GM12874 (cell line): ENCODE results near the gene DHFR.

Source experiments
- TF ChIP-seq, protein P1 (sequence below): IDR thresholded peaks from 2 replicates; pipeline ENCODE4 v1.5.1; 2011; ENCODE audit warnings: low read depth, mild to moderate bottlenecking, control low read depth, low read length, moderate library complexity; ENCODE audit not compliant: insufficient read depth

The DHFR gene

DNA sequence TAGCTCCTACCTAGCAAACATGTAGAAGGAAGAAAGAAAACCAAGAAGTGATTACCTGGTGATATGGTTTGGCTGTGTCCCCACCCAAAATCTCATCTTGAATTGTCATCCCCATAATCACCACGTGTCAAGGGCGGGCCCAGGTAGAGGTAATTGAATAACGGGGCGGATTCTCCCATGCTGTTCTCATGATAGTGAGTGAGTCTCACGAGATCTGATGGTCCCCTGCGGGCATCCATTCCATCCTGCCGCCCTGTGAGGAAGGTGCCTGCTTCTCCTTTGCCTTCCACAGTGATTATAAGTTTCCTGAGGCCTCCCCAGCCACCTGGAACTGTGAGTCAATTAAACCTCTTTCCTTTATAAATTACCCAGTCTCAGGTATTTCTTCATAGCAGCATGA lies 57.3 kb downstream of the DHFR start:
- TF ChIP-seq, protein P1, sequence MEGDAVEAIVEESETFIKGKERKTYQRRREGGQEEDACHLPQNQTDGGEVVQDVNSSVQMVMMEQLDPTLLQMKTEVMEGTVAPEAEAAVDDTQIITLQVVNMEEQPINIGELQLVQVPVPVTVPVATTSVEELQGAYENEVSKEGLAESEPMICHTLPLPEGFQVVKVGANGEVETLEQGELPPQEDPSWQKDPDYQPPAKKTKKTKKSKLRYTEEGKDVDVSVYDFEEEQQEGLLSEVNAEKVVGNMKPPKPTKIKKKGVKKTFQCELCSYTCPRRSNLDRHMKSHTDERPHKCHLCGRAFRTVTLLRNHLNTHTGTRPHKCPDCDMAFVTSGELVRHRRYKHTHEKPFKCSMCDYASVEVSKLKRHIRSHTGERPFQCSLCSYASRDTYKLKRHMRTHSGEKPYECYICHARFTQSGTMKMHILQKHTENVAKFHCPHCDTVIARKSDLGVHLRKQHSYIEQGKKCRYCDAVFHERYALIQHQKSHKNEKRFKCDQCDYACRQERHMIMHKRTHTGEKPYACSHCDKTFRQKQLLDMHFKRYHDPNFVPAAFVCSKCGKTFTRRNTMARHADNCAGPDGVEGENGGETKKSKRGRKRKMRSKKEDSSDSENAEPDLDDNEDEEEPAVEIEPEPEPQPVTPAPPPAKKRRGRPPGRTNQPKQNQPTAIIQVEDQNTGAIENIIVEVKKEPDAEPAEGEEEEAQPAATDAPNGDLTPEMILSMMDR: no peak

DNA sequence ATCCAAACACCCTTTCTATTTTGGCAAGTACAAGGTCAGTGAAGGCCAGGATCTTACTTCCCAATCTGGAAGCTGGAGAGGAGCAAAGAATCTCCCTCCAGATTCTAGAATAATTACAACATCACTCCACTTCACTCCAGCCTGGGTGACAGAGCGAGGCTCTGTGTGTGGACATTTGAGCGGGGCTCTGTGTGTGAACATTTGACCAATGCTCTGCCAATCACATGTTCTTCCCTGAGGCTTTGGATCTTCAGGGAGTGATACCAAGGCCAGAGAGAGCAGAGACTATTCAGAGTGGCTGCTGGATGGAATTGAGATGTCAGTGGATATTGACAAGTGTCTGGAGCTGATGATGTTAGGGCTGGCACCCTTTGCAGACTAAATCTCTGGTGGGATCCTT lies 60.0 kb downstream of the DHFR start:
- TF ChIP-seq, protein P1: no peak

DNA sequence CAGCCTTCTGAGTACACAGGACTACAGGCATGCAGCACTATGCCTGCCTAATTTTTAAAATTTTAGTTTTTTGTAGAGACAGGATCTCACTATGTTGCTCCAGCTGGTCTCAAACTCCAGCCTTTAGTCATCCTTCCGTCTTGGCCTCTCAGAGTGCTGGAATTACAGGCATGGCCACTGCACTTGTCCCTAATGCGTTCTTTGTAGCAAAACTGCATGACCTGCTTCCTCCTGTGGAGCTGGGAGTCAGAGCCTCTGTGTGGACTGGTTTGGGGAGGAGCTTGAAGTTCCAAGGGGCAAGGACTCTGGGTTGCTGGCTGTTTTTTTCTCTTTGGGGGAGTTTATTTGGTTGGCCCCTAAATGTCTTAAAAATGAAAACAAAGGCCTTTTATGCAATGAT lies 62.0 kb downstream of the DHFR start:
- TF ChIP-seq, protein P1: no peak

DNA sequence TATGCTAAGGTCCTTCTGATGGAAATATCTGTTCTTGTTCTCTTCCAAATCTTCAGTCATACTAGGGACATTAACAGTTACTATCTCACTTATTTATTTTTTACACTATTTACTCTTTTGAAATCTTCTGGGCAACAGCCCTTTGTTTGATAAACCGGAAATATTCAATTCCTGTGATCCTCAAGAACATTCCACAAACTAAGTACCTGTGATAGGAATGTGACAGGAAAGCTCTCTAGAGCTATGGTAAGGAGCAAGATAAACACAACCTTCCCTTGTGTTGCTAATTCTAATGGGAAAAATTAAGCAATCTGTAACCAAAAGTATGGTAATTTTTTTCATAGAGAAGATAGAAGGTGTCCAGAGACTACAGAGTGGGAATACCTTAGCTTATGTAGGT lies 62.7 kb downstream of the DHFR start:
- TF ChIP-seq, protein P1: no peak

DNA sequence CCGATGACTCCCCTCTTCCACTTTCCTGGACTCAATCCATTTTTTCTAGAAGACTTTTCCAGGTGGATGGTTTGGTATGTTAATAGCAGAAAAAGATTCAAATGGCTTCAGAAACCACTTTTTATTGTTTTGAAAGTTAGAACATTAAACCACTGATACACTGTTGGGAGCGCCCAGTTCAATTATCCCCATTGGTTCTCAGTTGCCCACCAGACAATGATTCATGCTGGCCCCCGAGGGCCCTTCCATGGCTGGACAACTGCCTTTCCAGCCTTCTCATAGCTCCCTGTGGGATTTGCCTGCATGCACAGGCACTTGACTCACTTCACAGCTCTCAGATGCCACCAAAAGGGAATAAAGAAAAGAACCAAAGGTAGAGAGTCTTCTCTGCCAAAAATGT lies 63.4 kb downstream of the DHFR start:
- TF ChIP-seq, protein P1: no peak

DNA sequence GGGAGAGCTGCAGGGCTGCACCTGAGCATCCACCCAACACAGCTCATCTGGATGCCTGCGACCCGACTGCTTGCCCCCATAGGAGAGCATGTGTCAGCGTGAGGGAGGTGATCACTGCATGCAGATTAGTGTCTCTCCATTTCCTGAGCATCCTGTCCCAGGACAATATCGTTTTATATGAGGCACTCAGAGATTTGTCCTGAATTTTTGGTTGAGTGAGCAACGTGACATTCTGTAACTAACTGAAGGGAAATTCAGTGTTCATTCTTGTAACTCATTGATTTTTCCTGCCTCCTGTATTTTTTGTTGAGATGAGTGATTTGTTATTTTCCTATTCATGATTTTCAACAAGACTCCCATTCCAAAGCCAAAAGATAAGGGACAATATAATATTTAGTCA lies 64.0 kb downstream of the DHFR start:
- TF ChIP-seq, protein P1: no peak

DNA sequence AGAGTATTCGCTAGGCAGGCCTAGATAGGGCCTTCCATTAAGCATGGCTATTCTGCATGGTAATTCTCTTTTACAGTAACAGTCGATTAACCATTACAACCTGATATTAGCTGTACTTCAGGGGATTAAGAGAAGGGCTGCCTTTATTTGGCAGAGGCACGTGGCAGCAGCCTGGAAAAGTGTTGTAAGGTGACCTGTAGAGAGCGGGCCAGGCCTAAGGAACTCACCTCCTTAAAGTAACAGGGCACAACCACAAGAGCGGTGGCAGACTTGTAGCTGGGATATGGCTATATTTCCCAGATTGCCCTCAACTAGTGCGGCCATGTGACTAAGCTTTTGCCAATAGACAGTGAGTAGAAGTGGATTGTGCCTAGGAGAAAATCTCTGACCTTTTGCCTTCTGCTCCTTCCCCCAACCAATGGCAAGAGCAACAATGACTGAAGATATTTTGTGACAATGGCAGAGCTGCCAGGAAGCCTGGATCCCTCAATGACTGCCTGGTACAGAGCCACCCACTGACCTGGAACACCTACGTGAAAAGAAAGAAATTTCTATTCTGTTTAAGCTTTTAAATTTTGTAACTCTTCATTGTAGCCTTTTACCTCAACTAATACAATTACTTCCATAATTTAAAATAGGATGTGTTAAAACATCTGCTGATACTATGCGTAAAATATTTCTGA lies 65.8 kb downstream of the DHFR start:
- TF ChIP-seq, protein P1: no peak
